Articular chondrocyte of knee joint (primary cell): Measurements from ENCODE around the gene FAXC. TPM values are rescaled to one million over a fixed set of nuclear protein-coding genes. Genes with fewer than 3 reads are reported as not detected.

Source experiments
- total RNA-seq: library from RNA; depleted of rRNA; stranded (reverse); fragments of >200 nt; gene quantifications from 2 replicates; pipeline ENCODE4 v1.2.3, GENCODE V29; 2012

FAXC gene
- 0.65 and 1.1 TPM in 2 replicates for total RNA-seq

GRCh38 chr6:99349171-99350141 lies at the start of gene FAXC:
TSS of gene FAXC (minus strand) at chr6:99349674. CDS start at chr6:99349372, 302 bp downstream.

GRCh38 chr6:99393698-99394531 lies 44.4 kb upstream of the FAXC start, which contains the start of gene COQ3:
TSS of gene COQ3 (minus strand) at chr6:99394195. CDS start at chr6:99394179, 16 bp downstream.

Other genes with a start within 250 kb of the FAXC start
- 5.0 and 6.7 TPM in 2 replicates for gene COQ3, start 44.5 kb upstream of the FAXC start, total RNA-seq
- gene PNISR, start 75.6 kb upstream of the FAXC start, total RNA-seq = 93.3 and 101 TPM in 2 replicates
- 18.1 and 22.6 TPM in 2 replicates for gene USP45, start 165.7 kb upstream of the FAXC start, total RNA-seq
- gene CCNC, start 219.0 kb upstream of the FAXC start, total RNA-seq = 73.2 and 95.0 TPM in 2 replicates